Skeletal muscle satellite cell (primary cell): Measurements from ENCODE around the gene CHST1.

Source experiments
- H3K27me3 ChIP-seq: 2 replicates; pipeline ENCODE4 v1.7.0; 2013; ENCODE audit warnings: low read length; ENCODE audit not compliant: control insufficient read depth, insufficient read depth
- H3K36me3 ChIP-seq: 2 replicates; pipeline ENCODE4 v1.7.0; 2013; ENCODE audit warnings: mild to moderate bottlenecking, control low read depth, low read length; ENCODE audit not compliant: insufficient read depth
- H3K4me1 ChIP-seq: 2 replicates; pipeline ENCODE4 v1.7.0; 2013; ENCODE audit warnings: low read length; ENCODE audit not compliant: control insufficient read depth, insufficient read depth
- H3K4me2 ChIP-seq: 2 replicates; pipeline ENCODE4 v1.7.0; 2013; ENCODE audit warnings: mild to moderate bottlenecking, low read length
- H3K4me3 ChIP-seq: 2 replicates; pipeline ENCODE4 v1.7.0; 2013; ENCODE audit warnings: low read length
- H3K9ac ChIP-seq: 2 replicates; pipeline ENCODE4 v1.7.0; 2013; ENCODE audit warnings: mild to moderate bottlenecking, low read depth, low read length, moderate library complexity
- H3K9me3 ChIP-seq: replicated peaks from 2 replicates; pipeline ENCODE4 v1.7.0; 2013; ENCODE audit warnings: mild to moderate bottlenecking, control low read depth, low read length

CHST1 gene

GRCh38 chr11:45672593-45672992 is 7.2 kb upstream of the CHST1 start:
- Histone ChIP-seq H3K4me1 (no peaks in the 10 kb centered on the region), H3K9ac (no peak overlapping the region), H3K27me3 (peaks cover 35% of the 10 kb centered on the region), H3K4me3 (no peak overlapping the region), H3K36me3 (no peaks in the 10 kb centered on the region), H3K4me2 (no peak overlapping the region), H3K9me3 (no peaks in the 10 kb centered on the region)

- no peaks in the 10 kb centered on the region for H3K4me1 ChIP-seq
- peaks cover 45% of the 10 kb centered on the region for H3K27me3 ChIP-seq
- H3K4me2 ChIP-seq, result no peak overlapping the region
- no peaks in the 10 kb centered on the region for H3K9me3 ChIP-seq
- no peak overlapping the region for H3K9ac ChIP-seq
- no peaks in the 10 kb centered on the region for H3K36me3 ChIP-seq
- no peak overlapping the region for H3K4me3 ChIP-seq
These were observed 6.1 kb upstream of the CHST1 start for GRCh38 chr11:45671246-45672171.

GRCh38 chr11:45670386-45671135 is 5.1 kb upstream of the CHST1 start:
- Histone ChIP-seq H3K9ac (no peak overlapping the region), H3K27me3 (peaks cover 53% of the 10 kb centered on the region), H3K4me2 (no peak overlapping the region), H3K9me3 (no peaks in the 10 kb centered on the region), H3K36me3 (no peaks in the 10 kb centered on the region), H3K4me1 (peaks cover 4% of the 10 kb centered on the region), H3K4me3 (no peak overlapping the region)

DNA sequence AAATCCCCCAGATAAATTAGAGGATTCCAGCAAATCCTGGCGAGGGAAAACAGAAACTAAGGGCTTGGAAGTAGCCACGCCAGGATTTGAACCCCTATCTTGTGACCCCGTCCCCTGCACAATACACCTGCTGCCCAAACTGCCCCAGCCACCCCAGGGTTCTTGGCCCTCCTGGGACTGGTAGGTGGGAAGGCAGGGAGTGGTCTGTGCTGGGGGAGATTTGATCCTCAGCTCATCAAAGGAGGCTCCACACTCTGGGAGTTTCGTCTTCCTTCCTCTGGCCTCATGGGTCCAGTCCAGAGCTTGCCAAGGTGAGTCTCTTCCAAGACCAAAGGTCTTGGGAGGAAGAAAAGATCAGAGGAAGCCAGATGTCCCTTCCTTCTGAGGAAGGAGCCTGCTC is 4.5 kb upstream of the CHST1 start:
- Histone ChIP-seq H3K4me3 (no peak overlapping the region), H3K36me3 (no peaks in the 10 kb centered on the region), H3K27me3 (peaks cover 53% of the 10 kb centered on the region), H3K4me1 (peaks cover 5% of the 10 kb centered on the region), H3K9ac (no peak overlapping the region), H3K4me2 (no peak overlapping the region), H3K9me3 (no peaks in the 10 kb centered on the region)

DNA sequence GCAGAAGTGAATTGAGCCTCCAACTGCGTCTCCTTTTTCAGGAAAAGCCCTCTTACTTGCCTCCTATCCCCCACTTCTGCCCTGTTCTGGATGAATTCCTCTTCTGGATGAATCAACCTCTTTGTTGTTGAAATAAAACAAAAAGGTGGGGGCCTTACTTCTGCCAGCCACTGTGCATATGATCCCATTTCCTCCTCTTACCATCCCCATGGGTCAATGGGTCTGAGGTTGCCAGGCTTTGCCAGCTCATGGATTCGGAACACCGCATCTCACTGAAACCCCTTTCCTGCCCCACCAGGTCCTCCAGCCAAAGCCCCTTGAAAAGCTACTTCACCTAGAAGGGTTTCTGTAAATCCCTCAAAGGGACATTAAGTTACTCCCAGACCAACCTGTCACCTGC is 3.7 kb upstream of the CHST1 start:
- Histone ChIP-seq H3K4me1 (peaks cover 13% of the 10 kb centered on the region), H3K4me3 (no peak overlapping the region), H3K27me3 (peaks cover 58% of the 10 kb centered on the region), H3K36me3 (no peaks in the 10 kb centered on the region), H3K9ac (no peak overlapping the region), H3K4me2 (no peak overlapping the region), H3K9me3 (no peaks in the 10 kb centered on the region)

DNA sequence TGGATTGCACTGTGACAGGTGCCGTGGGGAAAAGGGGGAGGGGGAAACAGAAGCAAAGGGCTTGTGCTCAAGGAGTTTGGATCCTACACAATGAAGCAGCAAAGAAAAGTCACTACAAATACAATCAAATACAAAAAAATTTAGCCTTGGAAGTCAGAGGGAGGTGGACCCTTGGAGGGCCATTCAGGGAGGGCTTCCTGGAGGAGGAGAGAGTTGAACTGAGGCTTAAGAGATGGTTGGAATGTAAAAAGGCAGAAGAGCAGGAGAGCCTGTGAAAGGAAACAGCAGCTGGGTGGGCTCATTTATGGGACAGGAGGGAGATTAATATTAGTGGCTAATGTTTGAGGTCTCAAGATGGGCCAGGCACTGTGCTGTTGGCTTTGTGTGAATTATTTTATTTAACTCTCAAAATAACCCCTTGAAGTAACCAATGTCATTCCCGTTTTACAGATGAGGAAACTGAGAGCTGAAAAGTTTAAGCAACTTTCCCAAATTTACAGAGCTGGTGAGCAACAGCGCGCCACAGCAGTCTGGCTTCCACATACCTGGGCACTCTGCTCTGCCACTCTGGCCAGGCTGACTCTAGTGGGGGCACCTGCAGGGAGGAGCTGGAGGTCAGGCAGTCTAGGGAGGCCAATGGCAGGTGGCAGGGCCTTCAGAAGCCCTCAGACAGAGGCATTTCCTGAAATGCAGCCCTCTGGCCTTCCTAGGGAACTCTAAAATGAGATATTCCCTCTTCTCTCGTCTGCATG is 2.7 kb upstream of the CHST1 start:
- Histone ChIP-seq H3K36me3 (no peaks in the 10 kb centered on the region), H3K27me3 (peaks cover 61% of the 10 kb centered on the region), H3K4me1 (peaks cover 24% of the 10 kb centered on the region), H3K4me2 (no peak overlapping the region), H3K9me3 (no peaks in the 10 kb centered on the region), H3K4me3 (no peak overlapping the region), H3K9ac (no peak overlapping the region)

GRCh38 chr11:45666648-45667642 is 1.5 kb upstream of the CHST1 start:
- Histone ChIP-seq H3K4me1 (peaks cover 31% of the 10 kb centered on the region), H3K9me3 (no peaks in the 10 kb centered on the region), H3K4me2 (no peak overlapping the region), H3K27me3 (peaks cover 70% of the 10 kb centered on the region), H3K4me3 (no peak overlapping the region), H3K9ac (no peak overlapping the region), H3K36me3 (no peaks in the 10 kb centered on the region)

- no peaks in the 10 kb centered on the region for H3K36me3 ChIP-seq
- peaks cover 31% of the 10 kb centered on the region for H3K4me1 ChIP-seq
- H3K9me3 ChIP-seq, result no peaks in the 10 kb centered on the region
- peak overlapping the region; percentile 30 for H3K4me3 ChIP-seq
- peak overlapping the region; percentile 70 for H3K4me2 ChIP-seq
- no peak overlapping the region for H3K9ac ChIP-seq
- peaks cover 79% of the 10 kb centered on the region for H3K27me3 ChIP-seq
These were observed 668 bp upstream of the CHST1 start for GRCh38 chr11:45665933-45666647.

- peaks cover 81% of the 10 kb centered on the region for H3K27me3 ChIP-seq
- H3K36me3 ChIP-seq, result no peaks in the 10 kb centered on the region
- H3K4me3 ChIP-seq, result peak overlapping the region; percentile 70
- H3K4me2 ChIP-seq, result peak overlapping the region; percentile 87
- H3K4me1 ChIP-seq, result peaks cover 31% of the 10 kb centered on the region
- no peaks in the 10 kb centered on the region for H3K9me3 ChIP-seq
- H3K9ac ChIP-seq, result peak overlapping the region; percentile 47
These were observed 831 bp downstream of the CHST1 start for GRCh38 chr11:45664376-45665205.
